ENCODE results near the gene NR4A2. TPM values are rescaled to one million over a fixed set of nuclear protein-coding genes. Genes with fewer than 3 reads are reported as not detected.

Gene NR4A2
- total RNA-seq = 1.6 to 2.1 TPM (median 1.7 TPM) in 3 replicates

DNA sequence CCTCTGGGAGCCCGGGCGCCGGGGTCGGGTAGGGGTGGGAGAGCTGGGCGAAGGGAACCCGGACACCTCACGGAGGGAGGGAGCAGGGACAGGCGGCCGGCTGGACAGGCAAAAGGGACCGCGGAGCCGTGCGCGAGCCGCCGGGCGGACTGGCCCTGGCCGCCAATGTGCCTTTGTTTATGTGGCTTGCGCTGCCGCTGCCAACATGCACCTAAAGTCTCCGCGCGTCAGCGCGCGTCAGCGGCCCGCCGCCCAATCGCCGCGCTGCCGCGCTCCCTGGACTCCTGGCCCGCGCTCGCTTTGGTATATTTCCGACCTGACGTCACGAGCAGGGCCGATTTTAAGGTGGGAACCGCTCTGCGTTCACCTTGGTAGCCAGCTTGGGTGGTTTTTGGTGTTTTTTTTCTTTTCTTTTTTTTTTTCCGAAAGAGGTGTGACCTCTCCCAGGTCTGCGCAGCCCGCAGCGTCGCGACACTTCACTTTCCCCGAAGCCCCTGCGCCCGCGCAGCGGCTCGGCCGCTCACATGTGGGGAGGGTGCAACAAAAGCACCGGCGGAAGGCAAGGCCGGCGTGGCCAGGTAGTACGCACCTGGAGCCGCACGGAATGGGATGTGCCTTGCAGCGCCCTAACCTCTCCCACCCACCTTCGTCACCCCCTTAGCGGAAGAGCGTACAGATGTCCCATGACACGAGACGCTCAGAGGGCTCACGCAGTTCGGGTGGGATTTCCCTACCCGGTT is at the start of gene NR4A2:
NR4A2 (minus strand) TSS at position 188 of the 740 bp plus-strand sequence. CDS start 2,535 bp downstream, outside the sequence.
- no peaks in the 10 kb centered on the region for H3K36me3 Mint-ChIP-seq
- peaks cover 56% of the 10 kb centered on the region for H3K27me3 Mint-ChIP-seq (ENCODE audit: low read depth)
- peak within 1 kb of the TSS; percentile 91 for H3K27ac Mint-ChIP-seq
- TF ChIP-seq, protein P1, sequence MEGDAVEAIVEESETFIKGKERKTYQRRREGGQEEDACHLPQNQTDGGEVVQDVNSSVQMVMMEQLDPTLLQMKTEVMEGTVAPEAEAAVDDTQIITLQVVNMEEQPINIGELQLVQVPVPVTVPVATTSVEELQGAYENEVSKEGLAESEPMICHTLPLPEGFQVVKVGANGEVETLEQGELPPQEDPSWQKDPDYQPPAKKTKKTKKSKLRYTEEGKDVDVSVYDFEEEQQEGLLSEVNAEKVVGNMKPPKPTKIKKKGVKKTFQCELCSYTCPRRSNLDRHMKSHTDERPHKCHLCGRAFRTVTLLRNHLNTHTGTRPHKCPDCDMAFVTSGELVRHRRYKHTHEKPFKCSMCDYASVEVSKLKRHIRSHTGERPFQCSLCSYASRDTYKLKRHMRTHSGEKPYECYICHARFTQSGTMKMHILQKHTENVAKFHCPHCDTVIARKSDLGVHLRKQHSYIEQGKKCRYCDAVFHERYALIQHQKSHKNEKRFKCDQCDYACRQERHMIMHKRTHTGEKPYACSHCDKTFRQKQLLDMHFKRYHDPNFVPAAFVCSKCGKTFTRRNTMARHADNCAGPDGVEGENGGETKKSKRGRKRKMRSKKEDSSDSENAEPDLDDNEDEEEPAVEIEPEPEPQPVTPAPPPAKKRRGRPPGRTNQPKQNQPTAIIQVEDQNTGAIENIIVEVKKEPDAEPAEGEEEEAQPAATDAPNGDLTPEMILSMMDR (IDR thresholded peaks at IDR 0.05; ENCODE audit: unreplicated experiment) = no peak
- peaks cover 27% of the 10 kb centered on the region for H3K4me1 Mint-ChIP-seq
- H3K9me3 Mint-ChIP-seq = no peaks in the 10 kb centered on the region
- H3K4me3 Mint-ChIP-seq = peak within 1 kb of the TSS; percentile 86
- peak; percentile 42 to 74 for DNase-seq (ENCODE audit: low spot score in 2 of 2, unreplicated experiment in 2 of 2)

DNA sequence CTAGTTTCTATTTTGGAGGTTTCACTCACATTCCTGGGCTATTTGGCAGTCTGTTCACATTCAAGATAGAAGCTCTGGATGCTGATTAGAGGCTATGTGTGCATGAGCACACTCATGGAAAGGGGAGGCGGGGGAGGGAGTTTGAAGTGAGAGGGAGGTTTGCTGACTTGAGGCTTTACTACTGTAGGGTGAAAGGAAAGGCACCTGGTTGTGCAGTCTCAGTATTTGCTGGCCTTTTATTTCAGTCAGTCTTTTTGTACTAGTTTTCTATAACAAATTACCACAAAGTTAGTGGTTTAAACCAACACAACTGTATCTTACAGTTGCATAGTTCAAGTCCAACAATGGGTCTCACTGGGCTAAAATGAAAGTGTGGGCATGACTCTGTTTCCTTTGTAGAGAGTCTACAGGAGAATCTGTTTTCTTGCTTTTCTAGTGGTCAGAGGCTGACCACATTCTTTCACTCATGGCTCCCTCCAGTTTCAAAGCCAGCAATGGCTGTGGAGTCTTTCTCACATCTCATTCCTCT is 47.7 kb upstream of the NR4A2 start:
- DNase-seq (ENCODE audit: low spot score in 2 of 2, unreplicated experiment in 2 of 2) = no peak
- TF ChIP-seq, protein P1 (IDR thresholded peaks at IDR 0.05; ENCODE audit: unreplicated experiment) = no peak
- Mint-ChIP-seq H3K4me1 (peaks cover 10% of the 10 kb centered on the region), H3K36me3 (no peaks in the 10 kb centered on the region), H3K9me3 (peaks cover 10% of the 10 kb centered on the region), H3K27me3 (ENCODE audit: low read depth) (no peaks in the 10 kb centered on the region), H3K4me3 (no peak overlapping the region), H3K27ac (no peak overlapping the region)

DNA sequence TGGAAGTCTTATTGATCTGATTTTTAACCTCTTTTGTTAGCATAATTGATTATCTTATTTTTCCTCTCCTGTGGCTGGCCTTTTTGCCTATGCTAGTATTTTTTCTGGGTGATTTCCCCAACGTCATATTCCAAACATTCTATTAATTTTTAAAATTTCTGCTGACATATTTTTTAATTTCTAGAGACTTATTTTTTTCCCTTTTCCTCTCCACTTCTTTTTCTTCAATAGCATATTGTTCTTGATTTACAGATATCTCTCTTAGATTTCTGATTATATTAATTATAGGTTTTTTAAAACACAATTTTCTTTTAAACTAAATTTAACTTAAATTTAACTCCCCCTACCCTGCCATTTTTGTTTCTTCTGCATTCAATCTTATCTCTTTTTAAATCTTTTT is 47.2 kb upstream of the NR4A2 start:
- no peak overlapping the region for H3K4me3 Mint-ChIP-seq
- peaks cover 13% of the 10 kb centered on the region for H3K9me3 Mint-ChIP-seq
- H3K36me3 Mint-ChIP-seq = no peaks in the 10 kb centered on the region
- H3K4me1 Mint-ChIP-seq = peaks cover 10% of the 10 kb centered on the region
- no peaks in the 10 kb centered on the region for H3K27me3 Mint-ChIP-seq (ENCODE audit: low read depth)
- no peak for DNase-seq (ENCODE audit: low spot score in 2 of 2, unreplicated experiment in 2 of 2)
- H3K27ac Mint-ChIP-seq = no peak overlapping the region
- TF ChIP-seq, protein P1 (IDR thresholded peaks at IDR 0.05; ENCODE audit: unreplicated experiment) = no peak

DNA sequence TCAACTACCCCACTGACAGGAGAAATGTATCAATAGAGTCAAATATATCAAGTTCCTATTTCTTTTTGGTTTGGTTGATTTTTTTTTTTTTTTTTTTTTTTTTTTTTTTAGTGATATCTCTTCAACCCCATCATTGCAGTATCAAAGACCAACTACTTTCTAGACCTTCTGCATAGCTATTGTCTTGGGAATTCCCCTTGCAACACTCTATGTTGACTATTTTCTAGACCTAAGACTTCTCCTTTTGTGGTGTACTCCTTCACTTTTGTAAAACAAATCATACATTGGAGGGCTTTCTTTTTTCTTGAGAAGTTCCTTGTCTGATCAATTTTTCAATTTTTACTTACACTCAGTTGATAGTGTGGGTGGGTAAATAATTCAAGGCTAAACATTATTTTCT is 46.5 kb upstream of the NR4A2 start:
- Mint-ChIP-seq H3K27me3 (ENCODE audit: low read depth) (no peaks in the 10 kb centered on the region), H3K9me3 (peaks cover 18% of the 10 kb centered on the region), H3K36me3 (no peaks in the 10 kb centered on the region), H3K27ac (no peak overlapping the region), H3K4me3 (no peak overlapping the region), H3K4me1 (peaks cover 10% of the 10 kb centered on the region)
- DNase-seq (ENCODE audit: low spot score in 2 of 2, unreplicated experiment in 2 of 2) = no peak
- TF ChIP-seq, protein P1 (IDR thresholded peaks at IDR 0.05; ENCODE audit: unreplicated experiment) = no peak

DNA sequence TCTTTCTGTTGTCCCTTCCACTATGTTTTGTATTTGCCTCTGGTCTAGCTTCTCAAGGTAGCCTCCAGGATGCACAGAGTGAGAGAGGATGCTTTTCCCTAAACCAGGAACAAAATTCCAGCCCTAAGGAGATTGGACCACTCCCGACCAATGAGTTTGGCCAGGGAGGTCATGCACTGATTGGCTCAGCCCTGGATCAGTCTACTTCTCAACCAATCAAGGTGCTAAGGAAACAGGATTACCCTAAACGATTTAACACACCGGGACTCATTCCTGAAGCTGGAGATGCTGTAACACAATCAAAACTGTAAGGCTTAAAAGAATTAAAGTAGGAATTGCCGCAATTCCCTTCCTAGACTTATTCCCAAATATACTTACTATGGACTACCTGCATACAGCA is 34.2 kb upstream of the NR4A2 start:
- Mint-ChIP-seq H3K36me3 (no peaks in the 10 kb centered on the region), H3K4me1 (no peaks in the 10 kb centered on the region), H3K27me3 (ENCODE audit: low read depth) (no peaks in the 10 kb centered on the region), H3K27ac (no peak overlapping the region), H3K4me3 (no peak overlapping the region), H3K9me3 (peaks cover 7% of the 10 kb centered on the region)
- no peak for DNase-seq (ENCODE audit: low spot score in 2 of 2, unreplicated experiment in 2 of 2)
- TF ChIP-seq, protein P1 (IDR thresholded peaks at IDR 0.05; ENCODE audit: unreplicated experiment) = no peak
